CD4-positive, alpha-beta memory T cell (primary cell): ENCODE results near the gene LDLRAD4. TPM values are rescaled to one million over a fixed set of nuclear protein-coding genes. Genes with fewer than 3 reads are reported as not detected.

Experiments used
- CTCF ChIA-PET: fragments of 350-600 bp; sonication (Branson Sonifier 250); formaldehyde crosslinking; loops from one replicate; lab custom pipeline; 2021; ENCODE audit warnings: inconsistent platforms; ENCODE audit not compliant: partially characterized antibody; lab: Charles Lee
- POLR2A ChIA-PET: fragments of 350-600 bp; sonication (Branson Sonifier 250); formaldehyde crosslinking; loops from one replicate; lab custom pipeline; 2021; ENCODE audit not compliant: partially characterized antibody; lab: Charles Lee
- DNase-seq, 5 donors: peaks; one replicate each; pipeline versions ENCODE4 v3.0.0 to v3.0.0-alpha.2; 2020 to 2022; ENCODE audit warnings: mixed read lengths in 1 of 5
- H3K27ac ChIP-seq: one replicate; pipeline ENCODE4 v1.7.0; 2013; ENCODE audit warnings: low read depth, low read length
- H3K27me3 ChIP-seq: 2 replicates; pipeline ENCODE4 v1.7.0; 2013; ENCODE audit warnings: mild to moderate bottlenecking, low read length, moderate library complexity; ENCODE audit not compliant: insufficient read depth
- H3K36me3 ChIP-seq: 2 replicates; pipeline ENCODE4 v1.7.0; 2013; ENCODE audit warnings: mild to moderate bottlenecking, low read length, moderate library complexity; ENCODE audit not compliant: insufficient read depth
- H3K4me1 ChIP-seq: 2 replicates; pipeline ENCODE4 v1.7.0; 2013; ENCODE audit warnings: mild to moderate bottlenecking, low read length, moderate library complexity; ENCODE audit not compliant: insufficient read depth
- H3K4me3 ChIP-seq, 2 donors: one replicate each; pipeline ENCODE4 v1.7.0; 2013; ENCODE audit warnings: low read length in 2 of 2, mild to moderate bottlenecking in 1 of 2
- H3K9me3 ChIP-seq, 2 donors: one replicate each; pipeline ENCODE4 v1.7.0; 2013; ENCODE audit warnings: low read length in 2 of 2, control low read depth in 1 of 2; ENCODE audit not compliant: control insufficient read depth in 1 of 2
- H3K27ac Mint-ChIP-seq, 7 donors: one replicate each; pipeline ENCODE4 v1.8.0; 2020 to 2021; ENCODE audit warnings: mixed read lengths in 7 of 7, mild to moderate bottlenecking in 6 of 7, inconsistent platforms in 3 of 7, moderate library complexity in 3 of 7
- H3K27me3 Mint-ChIP-seq, 2 donors: one replicate each; pipeline ENCODE4 v1.8.0; 2020 to 2021; ENCODE audit warnings: mixed read lengths in 2 of 2
- H3K36me3 Mint-ChIP-seq, 2 donors: one replicate each; pipeline ENCODE4 v1.8.0; 2020 to 2021; ENCODE audit warnings: mixed read lengths in 2 of 2, inconsistent platforms in 1 of 2, mild to moderate bottlenecking in 1 of 2
- H3K4me1 Mint-ChIP-seq, 4 donors: one replicate each; pipeline ENCODE4 v1.8.0; 2020 to 2021; ENCODE audit warnings: mixed read lengths in 4 of 4, mild to moderate bottlenecking in 1 of 4
- H3K4me3 Mint-ChIP-seq, 8 donors: one replicate each; pipeline ENCODE4 v1.8.0; 2020 to 2021; ENCODE audit warnings: mixed read lengths in 8 of 8, mild to moderate bottlenecking in 7 of 8, moderate library complexity in 6 of 8, inconsistent platforms in 3 of 8
- H3K9me3 Mint-ChIP-seq, 8 donors: one replicate each; pipeline ENCODE4 v1.8.0; 2020 to 2021; ENCODE audit warnings: mixed read lengths in 8 of 8, mild to moderate bottlenecking in 5 of 8, inconsistent platforms in 3 of 8, moderate library complexity in 1 of 8
- intact Hi-C: fragments of 100-400 bp; cut with micrococcal nuclease; formaldehyde crosslinking; loops from one replicate; pipeline ENCODE4 v1.15.1; 2023
- polyA plus RNA-seq, 2 donors: library from polyadenylated mRNA; unstranded; fragments of 300-500 nt; fragmentation: Illumina TruSeq; gene quantifications; one replicate each; pipeline ENCODE4 v1.2.3, GENCODE V29; 2021
- total RNA-seq, 2 experiments: library from RNA; stranded (reverse); gene quantifications; one replicate each; pipeline ENCODE4 v1.2.3, GENCODE V29; 2021

LDLRAD4 gene
- total and polyA plus RNA-seq, 4 experiments from 2014 or later: 17.4 to 63.0 (median 36.6) TPM

- peak overlapping the region in 2 of 7 donors; percentile 17 to 64 for H3K27ac Mint-ChIP-seq
- H3K4me1 Mint-ChIP-seq: peaks cover 5 to 13% (median 9%) of the 10 kb centered on the region in 4 donors
- no peak overlapping the region for H3K4me3 Mint-ChIP-seq
- H3K27me3 Mint-ChIP-seq: no peaks in the 10 kb centered on the region
- H3K36me3 ChIP-seq: no peaks in the 10 kb centered on the region
- H3K27me3 ChIP-seq: no peaks in the 10 kb centered on the region
- no peaks in the 10 kb centered on the region for H3K9me3 Mint-ChIP-seq
- intact Hi-C loops: no loop called here
- CTCF ChIA-PET: no interaction called here
- H3K9me3 ChIP-seq: no peaks in the 10 kb centered on the region
- no peak overlapping the region for H3K27ac ChIP-seq
- H3K4me3 ChIP-seq: no peak overlapping the region
- no peak for DNase-seq
- POLR2A ChIA-PET: no interaction called here
- peaks cover 5% of the 10 kb centered on the region for H3K4me1 ChIP-seq
- H3K36me3 Mint-ChIP-seq: peaks cover 27 to 33% of the 10 kb centered on the region in 2 donors
Observed at GRCh38 chr18:13492314-13492713, 273.8 kb downstream of the LDLRAD4 start.

GRCh38 chr18:13493079-13493478 lies 274.5 kb downstream of the LDLRAD4 start:
- ChIA-PET POLR2A (no interaction called here), CTCF (no interaction called here)
- H3K36me3 ChIP-seq: no peaks in the 10 kb centered on the region
- H3K4me1 Mint-ChIP-seq: peaks cover 5 to 13% (median 8%) of the 10 kb centered on the region in 4 donors
- no peak overlapping the region for H3K4me3 ChIP-seq
- H3K9me3 ChIP-seq: no peaks in the 10 kb centered on the region
- H3K4me3 Mint-ChIP-seq: no peak overlapping the region
- intact Hi-C loops: no loop called here
- H3K4me1 ChIP-seq: peaks cover 5% of the 10 kb centered on the region
- H3K27me3 Mint-ChIP-seq: no peaks in the 10 kb centered on the region
- peak overlapping the region in 1 of 7 donors; percentile 6 for H3K27ac Mint-ChIP-seq
- H3K27me3 ChIP-seq: no peaks in the 10 kb centered on the region
- H3K36me3 Mint-ChIP-seq: peaks cover 27 to 32% of the 10 kb centered on the region in 2 donors
- no peak for DNase-seq
- no peaks in the 10 kb centered on the region for H3K9me3 Mint-ChIP-seq
- H3K27ac ChIP-seq: no peak overlapping the region

- Histone ChIP-seq H3K27me3 (no peaks in the 10 kb centered on the region), H3K36me3 (no peaks in the 10 kb centered on the region), H3K4me3 (no peak overlapping the region), H3K27ac (no peak overlapping the region), H3K4me1 (peaks cover 5% of the 10 kb centered on the region), H3K9me3 (no peaks in the 10 kb centered on the region)
- intact Hi-C loops: no loop called here
- no peak for DNase-seq
- peak overlapping the region in 2 of 7 donors; percentile 2 to 16 for H3K27ac Mint-ChIP-seq
- CTCF ChIA-PET: interaction anchor here (1.2 kb wide), 1 partner anchor 9 kb away, joined by 4 read pairs; no protein-coding TSS in a partner anchor
- H3K9me3 Mint-ChIP-seq: no peaks in the 10 kb centered on the region
- H3K36me3 Mint-ChIP-seq: peaks cover 32% of the 10 kb centered on the region in 2 donors
- H3K4me3 Mint-ChIP-seq: no peak overlapping the region
- peaks cover 5 to 10% (median 7%) of the 10 kb centered on the region in 4 donors for H3K4me1 Mint-ChIP-seq
- POLR2A ChIA-PET: no interaction called here
- no peaks in the 10 kb centered on the region for H3K27me3 Mint-ChIP-seq
Observed at GRCh38 chr18:13493725-13494124, 275.2 kb downstream of the LDLRAD4 start.

GRCh38 chr18:13494871-13495445 lies 276.4 kb downstream of the LDLRAD4 start:
- ChIA-PET CTCF (no interaction called here), POLR2A (no interaction called here)
- Histone ChIP-seq H3K36me3 (no peaks in the 10 kb centered on the region), H3K9me3 (no peaks in the 10 kb centered on the region), H3K27ac (no peak overlapping the region), H3K4me1 (peaks cover 5% of the 10 kb centered on the region), H3K27me3 (no peaks in the 10 kb centered on the region), H3K4me3 (no peak overlapping the region)
- no peak for DNase-seq
- H3K4me3 Mint-ChIP-seq: no peak overlapping the region
- peaks cover 33 to 43% of the 10 kb centered on the region in 2 donors for H3K36me3 Mint-ChIP-seq
- H3K27ac Mint-ChIP-seq: peak overlapping the region in 1 of 7 donors; percentile 17
- intact Hi-C loops: no loop called here
- H3K9me3 Mint-ChIP-seq: peaks cover 0 to 11% (median 3%) of the 10 kb centered on the region in 8 donors
- H3K4me1 Mint-ChIP-seq: peaks cover 4 to 9% (median 7%) of the 10 kb centered on the region in 4 donors
- H3K27me3 Mint-ChIP-seq: no peaks in the 10 kb centered on the region

- Histone ChIP-seq H3K4me1 (peaks cover 5% of the 10 kb centered on the region), H3K4me3 (no peak overlapping the region), H3K27me3 (no peaks in the 10 kb centered on the region), H3K36me3 (no peaks in the 10 kb centered on the region), H3K27ac (no peak overlapping the region), H3K9me3 (no peaks in the 10 kb centered on the region)
- no peak overlapping the region for H3K4me3 Mint-ChIP-seq
- H3K27ac Mint-ChIP-seq: peak overlapping the region in 4 of 7 donors; percentile 24 to 91 (median 64)
- peaks cover 27 to 38% of the 10 kb centered on the region in 2 donors for H3K36me3 Mint-ChIP-seq
- POLR2A ChIA-PET: no interaction called here
- DNase-seq: no peak
- intact Hi-C loops: no loop called here
- no peaks in the 10 kb centered on the region for H3K27me3 Mint-ChIP-seq
- H3K9me3 Mint-ChIP-seq: peaks cover 0 to 11% (median 3%) of the 10 kb centered on the region in 8 donors
- peaks cover 6 to 11% (median 8%) of the 10 kb centered on the region in 4 donors for H3K4me1 Mint-ChIP-seq
- CTCF ChIA-PET: no interaction called here
Observed at GRCh38 chr18:13495961-13496360, 277.4 kb downstream of the LDLRAD4 start.

GRCh38 chr18:13496691-13497281 lies 278.2 kb downstream of the LDLRAD4 start:
- H3K27ac ChIP-seq: no peak overlapping the region
- H3K27me3 ChIP-seq: no peaks in the 10 kb centered on the region
- H3K4me1 Mint-ChIP-seq: peaks cover 10 to 19% (median 14%) of the 10 kb centered on the region in 4 donors
- no peaks in the 10 kb centered on the region for H3K9me3 ChIP-seq
- H3K4me3 ChIP-seq: no peak overlapping the region
- peaks cover 28 to 35% of the 10 kb centered on the region in 2 donors for H3K36me3 Mint-ChIP-seq
- H3K36me3 ChIP-seq: no peaks in the 10 kb centered on the region
- intact Hi-C loops: no loop called here
- H3K27ac Mint-ChIP-seq: peak overlapping the region in 4 of 7 donors; percentile 15 to 77 (median 56)
- no peak for DNase-seq
- POLR2A ChIA-PET: no interaction called here
- CTCF ChIA-PET: interaction anchor here (0.9 to 1.4 kb wide), 2 partner anchors 19 to 281 kb away, joined by 3 to 4 read pairs; no protein-coding TSS in a partner anchor
- H3K9me3 Mint-ChIP-seq: peaks cover 0 to 11% (median 3%) of the 10 kb centered on the region in 8 donors
- H3K4me1 ChIP-seq: peaks cover 10% of the 10 kb centered on the region
- H3K27me3 Mint-ChIP-seq: no peaks in the 10 kb centered on the region
- H3K4me3 Mint-ChIP-seq: no peak overlapping the region

- ChIA-PET POLR2A (no interaction called here), CTCF (no interaction called here)
- Histone ChIP-seq H3K36me3 (no peaks in the 10 kb centered on the region), H3K9me3 (no peaks in the 10 kb centered on the region), H3K4me1 (peaks cover 22% of the 10 kb centered on the region), H3K4me3 (no peak overlapping the region), H3K27ac (no peak overlapping the region), H3K27me3 (no peaks in the 10 kb centered on the region)
- no peaks in the 10 kb centered on the region for H3K27me3 Mint-ChIP-seq
- intact Hi-C loops: no loop called here
- peaks cover 20 to 31% (median 26%) of the 10 kb centered on the region in 4 donors for H3K4me1 Mint-ChIP-seq
- DNase-seq: no peak
- peaks cover 30 to 40% of the 10 kb centered on the region in 2 donors for H3K36me3 Mint-ChIP-seq
- no peak overlapping the region for H3K4me3 Mint-ChIP-seq
- H3K27ac Mint-ChIP-seq: peak overlapping the region in 1 of 7 donors; percentile 57
- H3K9me3 Mint-ChIP-seq: peaks cover 0 to 11% (median 3%) of the 10 kb centered on the region in 8 donors
Observed at GRCh38 chr18:13499803-13500202, 281.2 kb downstream of the LDLRAD4 start.
